Measurements from ENCODE around the gene LAG3.

The LAG3 gene

DNA sequence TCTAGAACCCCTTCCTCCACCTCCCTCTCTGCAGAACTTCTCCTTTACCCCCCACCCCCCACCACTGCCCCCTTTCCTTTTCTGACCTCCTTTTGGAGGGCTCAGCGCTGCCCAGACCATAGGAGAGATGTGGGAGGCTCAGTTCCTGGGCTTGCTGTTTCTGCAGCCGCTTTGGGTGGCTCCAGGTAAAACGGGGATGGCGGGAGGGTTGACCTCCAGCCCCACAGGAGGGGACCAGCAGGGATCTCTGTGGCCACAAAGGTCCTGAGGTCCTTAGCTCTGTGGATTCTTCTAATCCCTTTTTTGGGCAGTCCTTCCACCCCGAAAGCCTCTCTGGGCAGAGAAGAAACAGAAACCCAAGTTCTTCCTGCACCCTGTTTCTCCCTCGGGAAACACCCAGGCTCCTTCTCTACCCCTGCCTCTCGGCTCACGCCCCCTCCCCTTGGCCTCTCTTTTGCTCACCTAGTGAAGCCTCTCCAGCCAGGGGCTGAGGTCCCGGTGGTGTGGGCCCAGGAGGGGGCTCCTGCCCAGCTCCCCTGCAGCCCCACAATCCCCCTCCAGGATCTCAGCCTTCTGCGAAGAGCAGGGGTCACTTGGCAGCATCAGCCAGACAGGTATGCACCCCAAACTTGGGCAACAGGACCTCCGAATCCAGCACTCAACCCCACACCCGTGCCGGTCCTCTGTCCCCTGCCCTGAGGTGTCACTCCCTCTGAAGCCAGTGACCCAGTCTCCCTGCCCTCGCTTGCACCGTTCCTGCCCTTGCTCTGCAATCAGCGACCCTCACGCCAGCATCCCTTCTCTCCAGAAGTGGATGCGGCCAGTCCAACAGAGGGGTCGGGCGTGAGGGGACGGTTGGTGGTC lies 638 bp downstream of the LAG3 start:
- DNase-seq = no peak

DNA sequence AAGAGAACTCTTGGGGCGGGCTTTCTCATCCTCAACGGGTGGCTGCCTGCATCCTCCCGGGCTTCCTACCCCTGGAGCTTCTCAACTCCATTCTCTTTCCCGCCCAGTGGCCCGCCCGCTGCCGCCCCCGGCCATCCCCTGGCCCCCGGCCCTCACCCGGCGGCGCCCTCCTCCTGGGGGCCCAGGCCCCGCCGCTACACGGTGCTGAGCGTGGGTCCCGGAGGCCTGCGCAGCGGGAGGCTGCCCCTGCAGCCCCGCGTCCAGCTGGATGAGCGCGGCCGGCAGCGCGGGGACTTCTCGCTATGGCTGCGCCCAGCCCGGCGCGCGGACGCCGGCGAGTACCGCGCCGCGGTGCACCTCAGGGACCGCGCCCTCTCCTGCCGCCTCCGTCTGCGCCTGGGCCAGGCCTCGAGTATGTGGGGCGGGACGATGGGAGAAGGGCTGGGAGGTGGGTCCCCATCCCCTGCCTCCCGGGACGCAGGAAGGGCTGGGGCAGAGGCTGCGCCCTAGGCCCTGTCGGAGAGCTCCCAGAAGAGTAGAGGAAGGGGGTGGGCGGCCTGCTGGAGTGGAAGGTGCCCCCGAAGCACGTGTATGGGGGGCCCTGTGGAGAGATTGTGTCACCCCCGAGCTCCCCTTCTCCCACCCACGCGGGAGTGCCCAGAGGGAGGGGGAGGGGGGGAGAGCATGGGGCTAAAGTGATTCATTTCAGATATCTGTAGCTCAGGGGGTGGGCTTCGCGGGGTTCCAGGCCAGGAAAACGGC lies 1.5 kb downstream of the LAG3 start:
- no peak for DNase-seq

DNA sequence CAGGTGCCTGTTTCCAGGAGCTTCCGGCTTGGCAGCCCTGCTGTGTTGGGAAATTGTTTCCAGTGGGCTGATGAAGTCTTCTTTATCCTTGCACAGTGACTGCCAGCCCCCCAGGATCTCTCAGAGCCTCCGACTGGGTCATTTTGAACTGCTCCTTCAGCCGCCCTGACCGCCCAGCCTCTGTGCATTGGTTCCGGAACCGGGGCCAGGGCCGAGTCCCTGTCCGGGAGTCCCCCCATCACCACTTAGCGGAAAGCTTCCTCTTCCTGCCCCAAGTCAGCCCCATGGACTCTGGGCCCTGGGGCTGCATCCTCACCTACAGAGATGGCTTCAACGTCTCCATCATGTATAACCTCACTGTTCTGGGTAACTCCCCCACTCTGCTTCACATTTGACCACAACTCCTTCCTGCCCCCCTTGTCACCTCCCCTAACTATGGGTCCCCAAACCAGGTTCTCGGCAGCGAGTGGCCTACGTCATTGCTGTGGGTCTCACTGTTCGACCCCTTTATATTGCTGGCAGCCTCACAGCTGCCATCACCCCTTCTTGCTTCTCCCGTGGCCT lies 2.3 kb downstream of the LAG3 start:
- DNase-seq = no peak

GRCh38 chr12:6775185-6776174 lies 3.2 kb downstream of the LAG3 start:
- no peak for DNase-seq

GRCh38 chr12:6777386-6777785 lies 5.1 kb downstream of the LAG3 start:
- no peak for DNase-seq

DNA sequence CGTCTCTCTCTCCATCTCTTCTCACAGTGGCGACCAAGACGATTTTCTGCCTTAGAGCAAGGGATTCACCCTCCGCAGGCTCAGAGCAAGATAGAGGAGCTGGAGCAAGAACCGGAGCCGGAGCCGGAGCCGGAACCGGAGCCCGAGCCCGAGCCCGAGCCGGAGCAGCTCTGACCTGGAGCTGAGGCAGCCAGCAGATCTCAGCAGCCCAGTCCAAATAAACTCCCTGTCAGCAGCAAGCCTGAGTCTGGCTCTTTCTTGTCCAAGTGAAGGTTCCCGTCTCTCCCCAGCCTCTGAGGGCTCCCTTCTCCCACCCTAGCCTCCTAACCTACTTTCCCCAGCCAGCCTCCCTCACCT lies 5.9 kb downstream of the LAG3 start:
- no peak for DNase-seq

DNA sequence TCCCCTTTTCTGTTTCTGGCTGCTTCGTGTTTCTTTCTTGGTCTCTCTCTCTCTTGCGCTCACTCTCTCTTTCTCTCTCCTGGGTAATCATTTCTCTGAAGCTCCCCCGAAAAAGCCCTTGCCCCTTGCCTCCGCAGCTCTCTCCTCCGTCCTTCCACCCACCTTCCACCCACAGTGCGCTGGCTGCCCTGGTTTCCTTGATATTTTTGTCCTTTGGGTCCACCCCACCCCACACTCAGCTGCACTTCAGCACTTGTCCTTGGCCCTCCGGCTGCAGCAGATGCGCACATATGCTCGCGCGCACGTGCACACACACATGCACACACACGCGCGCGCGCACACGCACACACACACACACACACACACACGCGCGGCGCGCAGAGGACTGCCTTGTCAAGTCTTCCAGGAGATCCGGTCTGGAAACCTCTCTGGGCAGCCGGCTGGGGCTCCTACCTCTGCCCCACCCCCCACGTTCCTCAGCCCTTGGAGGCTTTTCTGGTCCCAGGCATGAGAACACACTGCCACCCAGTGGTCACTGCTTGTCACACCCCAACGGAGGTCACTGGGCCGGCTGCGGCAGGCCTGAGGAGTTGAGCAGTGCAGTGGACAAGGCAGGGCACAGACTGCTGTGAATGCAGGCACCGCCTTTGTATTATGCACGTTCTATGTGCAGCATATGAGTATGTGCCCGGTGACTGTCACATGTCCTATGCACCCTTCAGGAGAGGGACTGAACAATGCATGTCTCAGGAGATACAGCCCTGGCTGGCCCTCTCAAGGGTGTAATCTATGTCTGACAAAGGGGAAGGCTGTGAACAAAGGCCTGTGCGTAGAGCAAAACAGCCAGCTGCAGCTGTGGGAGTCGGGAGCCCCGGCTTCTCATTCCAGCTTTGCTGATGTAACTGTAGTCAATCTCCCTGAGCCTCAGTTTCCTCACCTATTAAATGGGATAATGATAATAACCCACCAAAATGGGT lies 6.5 kb downstream of the LAG3 start:
- peak; percentile 97 for DNase-seq

DNA sequence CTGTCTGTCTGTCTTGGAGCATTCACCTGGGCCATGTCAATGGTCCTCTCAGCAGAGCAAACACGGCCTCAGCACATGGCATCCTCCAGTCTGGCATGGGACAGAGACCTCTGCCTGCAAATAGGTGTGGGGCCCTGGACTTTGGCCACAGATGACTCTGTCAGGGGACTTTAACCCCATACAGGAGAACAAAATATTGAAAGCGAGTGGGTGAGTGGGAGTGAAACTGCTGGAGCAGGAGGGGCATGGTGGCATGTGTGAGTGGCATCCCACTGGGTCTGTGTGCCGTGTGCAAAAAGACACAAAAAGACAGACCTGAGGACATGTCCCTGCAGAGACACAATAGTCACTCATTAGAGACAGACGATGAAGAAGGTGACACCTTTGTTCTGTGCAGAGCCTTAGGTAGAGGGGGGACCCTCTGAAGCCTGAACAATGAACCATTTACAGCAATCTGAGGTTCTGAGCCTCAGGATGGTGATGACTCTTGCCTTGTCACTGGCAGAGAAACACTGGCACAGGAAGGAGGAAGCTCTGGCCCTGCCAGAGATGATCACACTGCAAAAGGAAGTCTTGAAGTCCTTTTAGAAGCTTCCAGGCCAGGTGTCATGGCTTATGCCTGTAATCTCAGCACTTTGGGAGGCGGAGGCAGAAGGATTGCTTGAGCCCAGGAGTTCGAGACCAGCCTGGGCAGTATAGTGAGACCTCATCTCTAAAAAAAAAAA lies 7.5 kb downstream of the LAG3 start:
- DNase-seq = no peak

DNA sequence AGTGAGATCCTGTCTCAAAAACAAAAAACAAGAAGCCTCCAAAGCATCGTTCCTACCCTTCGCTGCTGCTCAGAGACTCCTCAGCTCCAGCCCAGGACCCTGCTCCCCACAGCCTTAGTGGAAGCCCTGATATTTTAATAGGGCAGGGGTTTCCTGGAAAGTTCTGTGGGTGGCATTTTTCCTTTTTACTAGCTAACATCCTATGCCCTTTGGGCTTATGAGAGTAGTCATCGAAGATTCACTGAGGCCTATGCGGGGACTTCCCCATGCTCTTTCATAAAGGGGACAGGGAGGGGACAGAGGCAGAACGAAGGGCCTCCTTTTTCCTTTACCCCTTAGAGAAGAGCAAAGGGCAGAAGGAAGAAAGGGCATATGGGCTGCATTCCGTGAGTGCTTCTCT lies 8.3 kb downstream of the LAG3 start:
- DNase-seq = no peak

- no peak for DNase-seq
These were observed 9.8 kb downstream of the LAG3 start for GRCh38 chr12:6782119-6782518.

GRCh38 chr12:6782850-6783566 lies 10.7 kb downstream of the LAG3 start:
- DNase-seq = no peak

GRCh38 chr12:6783828-6784227 lies 11.5 kb downstream of the LAG3 start:
- DNase-seq = no peak

GRCh38 chr12:6784296-6784695 lies 12.0 kb downstream of the LAG3 start:
- no peak for DNase-seq

DNA sequence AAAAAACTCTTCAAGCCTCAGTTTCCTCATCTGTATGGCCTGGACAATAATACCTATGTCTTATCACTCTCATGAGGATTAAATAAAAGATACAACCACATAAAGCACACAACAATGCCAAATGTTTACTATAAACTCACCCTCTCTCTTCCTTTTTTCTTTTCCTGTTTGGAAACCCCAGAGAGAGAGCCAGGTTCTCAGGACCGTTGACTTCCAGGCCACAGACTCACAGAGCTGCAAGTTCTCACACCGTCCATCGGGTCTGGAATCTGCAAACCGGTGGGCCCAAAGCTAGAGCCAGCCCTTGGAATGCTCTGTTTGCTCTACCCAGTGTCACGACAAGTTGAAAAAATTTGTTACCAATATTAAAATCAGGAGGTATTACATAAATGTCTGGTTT lies 12.4 kb downstream of the LAG3 start:
- no peak for DNase-seq

GRCh38 chr12:6786416-6787094 lies 14.2 kb downstream of the LAG3 start:
- no peak for DNase-seq

- DNase-seq = no peak
These were observed 15.0 kb downstream of the LAG3 start for GRCh38 chr12:6787309-6787708.

- peak; percentile 68 for DNase-seq
These were observed 16.9 kb downstream of the LAG3 start, which contains the start of gene CD4 for GRCh38 chr12:6788972-6789924. Gene CD4, plus strand, starts transcription at chr12:6789528. Its CDS starts 10,611 bp downstream, at chr12:6800139.

DNA sequence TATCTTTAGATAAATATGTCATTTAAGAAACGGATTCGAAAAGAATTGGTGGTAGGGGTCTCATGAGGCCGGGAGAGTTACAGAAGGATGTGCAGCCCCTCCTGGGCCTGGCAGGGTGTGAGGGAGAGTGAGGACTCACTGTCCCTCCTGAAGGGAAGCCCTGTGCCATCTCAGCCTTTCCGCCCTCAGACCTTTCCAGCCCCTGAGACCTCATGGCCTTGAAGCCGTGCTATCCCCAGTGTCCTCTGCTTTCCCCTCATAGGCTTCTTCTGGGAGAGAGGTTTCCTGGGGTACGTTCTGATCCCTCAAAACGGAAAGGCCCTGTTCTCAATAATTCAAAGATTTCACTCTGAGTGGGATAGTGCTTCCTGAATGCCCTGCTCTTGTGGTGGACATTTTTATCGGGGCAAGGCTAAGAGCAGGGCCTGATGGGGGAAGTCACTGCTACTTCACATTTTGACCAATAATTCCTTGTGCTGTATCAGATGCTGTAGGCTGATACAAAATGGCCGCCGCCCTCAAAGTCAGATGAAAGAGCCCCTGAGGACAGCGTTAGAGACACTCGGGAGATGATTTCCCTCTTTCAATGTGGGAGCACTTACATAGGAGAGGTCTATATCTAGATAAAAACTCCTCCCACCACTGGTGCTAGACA lies 18.3 kb downstream of the LAG3 start:
- peak; percentile 42 for DNase-seq
